Upper lobe of left lung (tissue), 4 donors: ENCODE measurements around the gene LDLRAD3.

Experiments used
- EP300 ChIP-seq, 4 donors: sonication (generic); formaldehyde crosslinking; IDR thresholded peaks; one replicate each; pipeline ENCODE4 v1.5.1; 2017; ENCODE audit warnings: antibody characterized with exemption in 4 of 4, control low read depth in 2 of 4
- POLR2A ChIP-seq, 4 donors: fragments of 450-650 bp; IDR thresholded peaks; one replicate each; pipeline ENCODE4 v1.5.1; 2016 to 2017; ENCODE audit warnings: antibody characterized with exemption in 4 of 4, mild to moderate bottlenecking in 2 of 4
- TF ChIP-seq, protein P1 (sequence below), 6 experiments: fragments of 450-650 bp in 4 of 6; fragments of 200-600 bp in 2 of 6; sonication (generic) in 2 of 6; IDR thresholded peaks; one replicate each; pipeline ENCODE4 v1.5.1; 2016 to 2019; ENCODE audit warnings: antibody characterized with exemption in 6 of 6

DNA sequence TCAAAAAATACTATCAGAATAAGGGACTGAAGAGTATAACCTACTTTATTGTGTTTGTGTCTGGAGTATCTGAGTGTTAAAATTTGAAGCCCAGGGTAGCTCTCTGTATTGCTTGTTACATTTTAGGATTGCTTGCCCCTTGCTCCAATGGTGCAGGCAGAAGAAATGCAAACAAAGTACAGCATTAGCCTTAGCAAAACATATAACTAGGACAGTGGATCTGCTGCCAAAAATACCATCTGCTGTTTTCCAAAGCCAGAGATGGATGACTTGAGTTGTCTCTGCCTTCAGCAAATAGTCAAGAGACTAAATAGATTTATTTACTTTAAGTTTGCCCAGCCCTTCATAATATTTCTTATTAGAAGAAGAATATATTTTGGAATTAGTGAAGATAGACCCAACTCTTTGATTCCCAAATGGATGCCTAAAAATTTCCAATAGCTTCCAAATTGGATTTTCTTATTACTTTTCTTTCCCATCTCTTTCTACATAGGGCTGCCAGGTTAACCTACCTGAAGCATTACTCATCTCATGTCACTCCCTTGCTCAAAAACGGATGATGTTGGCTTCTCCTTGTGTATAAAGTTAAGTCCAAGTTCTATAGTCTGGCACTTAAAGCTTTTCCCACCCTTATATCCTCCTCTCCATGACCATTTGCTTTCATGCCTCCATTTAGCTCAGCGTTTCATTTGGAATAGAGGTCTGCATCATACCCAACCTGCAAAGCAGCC lies 66.3 kb downstream of the LDLRAD3 start:
- TF ChIP-seq, protein P1, sequence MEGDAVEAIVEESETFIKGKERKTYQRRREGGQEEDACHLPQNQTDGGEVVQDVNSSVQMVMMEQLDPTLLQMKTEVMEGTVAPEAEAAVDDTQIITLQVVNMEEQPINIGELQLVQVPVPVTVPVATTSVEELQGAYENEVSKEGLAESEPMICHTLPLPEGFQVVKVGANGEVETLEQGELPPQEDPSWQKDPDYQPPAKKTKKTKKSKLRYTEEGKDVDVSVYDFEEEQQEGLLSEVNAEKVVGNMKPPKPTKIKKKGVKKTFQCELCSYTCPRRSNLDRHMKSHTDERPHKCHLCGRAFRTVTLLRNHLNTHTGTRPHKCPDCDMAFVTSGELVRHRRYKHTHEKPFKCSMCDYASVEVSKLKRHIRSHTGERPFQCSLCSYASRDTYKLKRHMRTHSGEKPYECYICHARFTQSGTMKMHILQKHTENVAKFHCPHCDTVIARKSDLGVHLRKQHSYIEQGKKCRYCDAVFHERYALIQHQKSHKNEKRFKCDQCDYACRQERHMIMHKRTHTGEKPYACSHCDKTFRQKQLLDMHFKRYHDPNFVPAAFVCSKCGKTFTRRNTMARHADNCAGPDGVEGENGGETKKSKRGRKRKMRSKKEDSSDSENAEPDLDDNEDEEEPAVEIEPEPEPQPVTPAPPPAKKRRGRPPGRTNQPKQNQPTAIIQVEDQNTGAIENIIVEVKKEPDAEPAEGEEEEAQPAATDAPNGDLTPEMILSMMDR (IDR thresholded peaks at IDR 0.05): no peak
- TF ChIP-seq EP300 (IDR thresholded peaks at IDR 0.05) (no peak), POLR2A (IDR thresholded peaks at IDR 0.05) (no peak)
